ENCODE measurements around the gene ADGRF4. TPM values are rescaled to one million over a fixed set of nuclear protein-coding genes. Genes with fewer than 3 reads are reported as not detected.

The ADGRF4 gene
- total and polyA plus RNA-seq, 9 of the 15 experiments (the other 6 are each of a cell fraction or from before 2014, with no cell fraction given), result not detected

GRCh38 chr6:47700053-47700452 lies 1.7 kb downstream of the ADGRF4 start:
- BruUV-seq (replicated peaks), result no TSS peak
- Histone ChIP-seq H4K20me1 (replicated peaks; ENCODE audit: control insufficient read depth, insufficient read depth, low read length) (no peaks in the 10 kb centered on the region), H3K9me3 (replicated peaks; ENCODE audit: control insufficient read depth, insufficient read depth, low read depth, low read length) (no peaks in the 10 kb centered on the region), H3K27ac (ENCODE audit: extremely low read depth, low read depth, low read length) (no peak overlapping the region), H3K27me3 (ENCODE audit: control insufficient read depth in 2 of 2, insufficient read depth in 2 of 2, low read length in 2 of 2) (peaks cover 2 to 9% of the 10 kb centered on the region in 2 experiments; a peak in 3 of 5 replicates), H3K9me1 (ENCODE audit: control insufficient read depth, insufficient read depth, low read length) (no peaks in the 10 kb centered on the region), H3K36me3 (ENCODE audit: control insufficient read depth, insufficient read depth, low read length) (no peaks in the 10 kb centered on the region), H2AFZ (ENCODE audit: low read depth, low read length) (no peak overlapping the region), H3K4me2 (ENCODE audit: insufficient read depth, low read length) (no peak overlapping the region), H3K4me3 (no peak overlapping the region), H3K4me1 (replicated peaks in 1 of 2; ENCODE audit: control insufficient read depth in 2 of 2, insufficient read depth in 2 of 2, low read length in 2 of 2) (no peaks in the 10 kb centered on the region), H3K79me2 (ENCODE audit: control insufficient read depth, insufficient read depth, low read length) (no peaks in the 10 kb centered on the region), H3K9ac (ENCODE audit: insufficient read depth in 1 of 2, low read depth in 2 of 2, low read length in 2 of 2) (no peak overlapping the region)
- in situ Hi-C loops (cut with MboI) (no loop called here), intact Hi-C loops (cut with micrococcal nuclease) (no loop called here)
- TF ChIP-seq ETV1 (tag; conservative IDR thresholded peaks at IDR 0.05; ENCODE audit: low read depth), result no peak
- no peak for TF ChIP-seq RCOR1 (IDR thresholded peaks at IDR 0.05; ENCODE audit: borderline replicate concordance in 1 of 2, low read depth in 2 of 2, low read length in 2 of 2)
- TF ChIP-seq ZSCAN32 (CRISPR knock-in tag; IDR thresholded peaks at IDR 0.05), result no peak
- no peak for TF ChIP-seq NFIC (IDR thresholded peaks at IDR 0.05)
- TF ChIP-seq ZNF717 (CRISPR knock-in tag; IDR thresholded peaks at IDR 0.05), result no peak
- DNase-seq (ENCODE audit: extremely low read depth in 1 of 4, low spot score in 3 of 4) (no peak), FAIRE-seq (no peak), ATAC-seq (no peak)
- POLR2A ChIA-PET, result interaction anchor here (1.6 kb wide), 1 partner anchor 13 kb away, joined by 4 read pairs; no protein-coding TSS in a partner anchor
- CTCF ChIA-PET (ENCODE audit: low intra/inter-chr PET ratio), result interaction anchor here (0.7 kb wide), 1 partner anchor 837 kb away, joined by 3 read pairs; no protein-coding TSS in a partner anchor
- WGBS (ENCODE audit: insufficient coverage, low coverage, missing lambda C conversion rate), result 1% methylated on average over 5 of the region's 5 CpGs

GRCh38 chr6:47700596-47700995 lies 2.2 kb downstream of the ADGRF4 start:
- DNase-seq (ENCODE audit: extremely low read depth in 1 of 4, low spot score in 3 of 4), result no peak
- ChIA-PET CTCF (ENCODE audit: low intra/inter-chr PET ratio) (no interaction called here), POLR2A (interaction anchor here (1.6 kb wide), 1 partner anchor 13 kb away, joined by 4 read pairs; no protein-coding TSS in a partner anchor)
- Histone ChIP-seq H3K9me3 (replicated peaks; ENCODE audit: control insufficient read depth, insufficient read depth, low read depth, low read length) (no peaks in the 10 kb centered on the region), H3K4me2 (ENCODE audit: insufficient read depth, low read length) (no peak overlapping the region), H3K4me3 (no peak overlapping the region), H3K27me3 (ENCODE audit: control insufficient read depth in 2 of 2, insufficient read depth in 2 of 2, low read length in 2 of 2) (peaks cover 2 to 9% of the 10 kb centered on the region in 2 experiments; a peak in 3 of 5 replicates), H3K79me2 (ENCODE audit: control insufficient read depth, insufficient read depth, low read length) (no peaks in the 10 kb centered on the region), H4K20me1 (replicated peaks; ENCODE audit: control insufficient read depth, insufficient read depth, low read length) (no peaks in the 10 kb centered on the region), H2AFZ (ENCODE audit: low read depth, low read length) (no peak overlapping the region), H3K9me1 (ENCODE audit: control insufficient read depth, insufficient read depth, low read length) (no peaks in the 10 kb centered on the region), H3K9ac (ENCODE audit: insufficient read depth in 1 of 2, low read depth in 2 of 2, low read length in 2 of 2) (no peak overlapping the region), H3K4me1 (replicated peaks in 1 of 2; ENCODE audit: control insufficient read depth in 2 of 2, insufficient read depth in 2 of 2, low read length in 2 of 2) (no peaks in the 10 kb centered on the region), H3K36me3 (ENCODE audit: control insufficient read depth, insufficient read depth, low read length) (no peaks in the 10 kb centered on the region), H3K27ac (ENCODE audit: extremely low read depth, low read depth, low read length) (no peak overlapping the region)
- no TSS peak for BruUV-seq (replicated peaks)
- no peak for ATAC-seq
- intact Hi-C loops (cut with micrococcal nuclease) (no loop called here), in situ Hi-C loops (cut with MboI) (no loop called here)
- FAIRE-seq, result no peak
- 0% methylated on average over 2 of the region's 2 CpGs for WGBS (ENCODE audit: insufficient coverage, low coverage, missing lambda C conversion rate)
- no peak for TF ChIP-seq USF2 (CRISPR knock-in tag; IDR thresholded peaks at IDR 0.05)
- TF ChIP-seq ZNF121 (CRISPR knock-in tag; conservative IDR thresholded peaks at IDR 0.05), result no peak
- no peak for TF ChIP-seq TFAP4 (CRISPR knock-in tag; IDR thresholded peaks at IDR 0.05; ENCODE audit: borderline replicate concordance)
- no peak for TF ChIP-seq DEAF1 (CRISPR knock-in tag; IDR thresholded peaks at IDR 0.05)
- no peak for TF ChIP-seq MYNN (IDR thresholded peaks at IDR 0.05)
- TF ChIP-seq MYNN (CRISPR knock-in tag; IDR thresholded peaks at IDR 0.05), result no peak
- TF ChIP-seq ZBTB17 (CRISPR knock-in tag; IDR thresholded peaks at IDR 0.05), result no peak
- TF ChIP-seq RBM17 (IDR thresholded peaks at IDR 0.05; ENCODE audit: borderline replicate concordance, low read depth, low read length), result no peak
- TF ChIP-seq SRSF9 (IDR thresholded peaks at IDR 0.05; ENCODE audit: borderline replicate concordance, low read depth, low read length), result no peak
- no peak for TF ChIP-seq SNIP1 (IDR thresholded peaks at IDR 0.05; ENCODE audit: low read depth)

All from K562 (cell line).